HEK293 (cell line): ENCODE measurements around the gene VEPH1.

Experiments used
- BCL11B ChIP-seq: fragments of 450-650 bp; formaldehyde crosslinking; IDR thresholded peaks from 2 replicates; pipeline ENCODE4 v1.5.1; 2016; ENCODE audit warnings: low read depth, missing biosample characterization, missing genetic modification characterization
- EGR2 ChIP-seq: fragments of 450-650 bp; formaldehyde crosslinking; IDR thresholded peaks from 2 replicates; pipeline ENCODE4 v1.5.1; 2016; ENCODE audit warnings: low read depth, missing biosample characterization, missing genetic modification characterization
- ELK4 ChIP-seq: IDR thresholded peaks from 2 replicates; pipeline ENCODE4 v1.6.1; 2011; ENCODE audit warnings: mild to moderate bottlenecking, low read depth, low read length, borderline replicate concordance
- HIC1 ChIP-seq: fragments of 450-650 bp; formaldehyde crosslinking; IDR thresholded peaks from 2 replicates; pipeline ENCODE4 v1.5.1; 2016; ENCODE audit warnings: missing biosample characterization, missing genetic modification characterization
- INSM2 ChIP-seq: fragments of 450-650 bp; formaldehyde crosslinking; IDR thresholded peaks from 2 replicates; pipeline ENCODE4 v1.5.1; 2016; ENCODE audit warnings: missing biosample characterization, missing genetic modification characterization
- KLF10 ChIP-seq: fragments of 450-650 bp; IDR thresholded peaks from 2 replicates; pipeline ENCODE4 v1.5.1; 2018; ENCODE audit warnings: missing biosample characterization, mild to moderate bottlenecking, missing genetic modification characterization
- KLF9 ChIP-seq: fragments of 450-650 bp; formaldehyde crosslinking; IDR thresholded peaks from 2 replicates; pipeline ENCODE4 v1.5.1; 2016; ENCODE audit warnings: missing biosample characterization, missing genetic modification characterization, low read depth
- REPIN1 ChIP-seq: fragments of 450-650 bp; formaldehyde crosslinking; IDR thresholded peaks from 2 replicates; pipeline ENCODE4 v1.5.1; 2017; ENCODE audit warnings: missing biosample characterization, missing genetic modification characterization, low read depth
- SCRT2 ChIP-seq: fragments of 450-650 bp; formaldehyde crosslinking; IDR thresholded peaks from 2 replicates; pipeline ENCODE4 v1.5.1; 2016; ENCODE audit warnings: missing biosample characterization, missing genetic modification characterization
- ZBTB26 ChIP-seq: fragments of 450-650 bp; formaldehyde crosslinking; optimal IDR thresholded peaks from 2 replicates; pipeline ENCODE3; 2016; ENCODE audit warnings: missing biosample characterization, mild to moderate bottlenecking, missing genetic modification characterization
- ZBTB7A ChIP-seq: fragments of 450-650 bp; formaldehyde crosslinking; IDR thresholded peaks from 2 replicates; pipeline ENCODE4 v1.5.1; 2016; ENCODE audit warnings: low read depth, missing biosample characterization, missing genetic modification characterization
- ZNF16 ChIP-seq: fragments of 450-650 bp; formaldehyde crosslinking; IDR thresholded peaks from 2 replicates; pipeline ENCODE4 v1.5.1; 2016; ENCODE audit warnings: low read depth, missing biosample characterization, missing genetic modification characterization
- ZNF174 ChIP-seq: fragments of 450-650 bp; formaldehyde crosslinking; IDR thresholded peaks from 2 replicates; pipeline ENCODE4 v1.5.0; 2017; ENCODE audit warnings: missing biosample characterization, mild to moderate bottlenecking, missing genetic modification characterization
- ZNF221 ChIP-seq: fragments of 450-650 bp; formaldehyde crosslinking; IDR thresholded peaks from 2 replicates; pipeline ENCODE4 v1.5.1; 2017; ENCODE audit warnings: missing biosample characterization, missing genetic modification characterization, borderline replicate concordance
- ZNF280D ChIP-seq: fragments of 450-650 bp; formaldehyde crosslinking; IDR thresholded peaks from 2 replicates; pipeline ENCODE4 v1.5.1; 2016; ENCODE audit warnings: missing biosample characterization, missing genetic modification characterization
- ZNF311 ChIP-seq: fragments of 450-650 bp; formaldehyde crosslinking; IDR thresholded peaks from 2 replicates; pipeline ENCODE4 v1.5.1; 2017; ENCODE audit warnings: missing biosample characterization, missing genetic modification characterization, borderline replicate concordance
- ZNF391 ChIP-seq: fragments of 450-650 bp; formaldehyde crosslinking; IDR thresholded peaks from 2 replicates; pipeline ENCODE4 v1.5.1; 2016; ENCODE audit warnings: low read depth, missing biosample characterization, missing genetic modification characterization, borderline replicate concordance
- ZNF423 ChIP-seq: fragments of 450-650 bp; formaldehyde crosslinking; IDR thresholded peaks from 2 replicates; pipeline ENCODE4 v1.5.1; 2016; ENCODE audit warnings: missing biosample characterization, missing genetic modification characterization
- ZNF521 ChIP-seq: fragments of 450-650 bp; formaldehyde crosslinking; IDR thresholded peaks from 2 replicates; pipeline ENCODE4 v1.5.1; 2017; ENCODE audit warnings: missing biosample characterization, mild to moderate bottlenecking, missing genetic modification characterization
- ZNF530 ChIP-seq: fragments of 450-650 bp; formaldehyde crosslinking; IDR thresholded peaks from 2 replicates; pipeline ENCODE4 v1.5.1; 2016; ENCODE audit warnings: low read depth, missing biosample characterization, missing genetic modification characterization
- ZNF701 ChIP-seq: fragments of 450-650 bp; formaldehyde crosslinking; IDR thresholded peaks from 2 replicates; pipeline ENCODE4 v1.5.1; 2016; ENCODE audit warnings: missing biosample characterization, missing genetic modification characterization
- ZNF785 ChIP-seq: fragments of 450-650 bp; formaldehyde crosslinking; IDR thresholded peaks from 2 replicates; pipeline ENCODE4 v1.5.1; 2016; ENCODE audit warnings: missing biosample characterization, missing genetic modification characterization
- ZNF837 ChIP-seq: fragments of 450-650 bp; formaldehyde crosslinking; IDR thresholded peaks from 2 replicates; pipeline ENCODE4 v1.5.1; 2016; ENCODE audit warnings: missing biosample characterization, missing genetic modification characterization
- ZSCAN18 ChIP-seq: fragments of 450-650 bp; formaldehyde crosslinking; IDR thresholded peaks from 2 replicates; pipeline ENCODE4 v1.5.1; 2016; ENCODE audit warnings: missing biosample characterization, missing genetic modification characterization
- ZSCAN30 ChIP-seq: fragments of 450-650 bp; IDR thresholded peaks from 2 replicates; pipeline ENCODE4 v1.5.1; 2018; ENCODE audit warnings: missing biosample characterization, mild to moderate bottlenecking, missing genetic modification characterization, moderate library complexity
- ZSCAN5A ChIP-seq: fragments of 450-650 bp; formaldehyde crosslinking; IDR thresholded peaks from 2 replicates; pipeline ENCODE4 v1.5.1; 2016; ENCODE audit warnings: missing biosample characterization, missing genetic modification characterization

Gene VEPH1

GRCh38 chr3:157369727-157370421, 133.3 kb downstream of the VEPH1 start (continued):
- TF ChIP-seq ZNF530 (tag by site-specific recombination) (no peak), ZNF837 (tag by site-specific recombination) (no peak), BCL11B (tag by site-specific recombination) (no peak), HIC1 (no peak), KLF10 (tag by site-specific recombination) (no peak), ZNF16 (tag by site-specific recombination) (no peak), ZNF221 (tag by site-specific recombination) (no peak), ZSCAN30 (tag by site-specific recombination) (no peak), KLF9 (tag by site-specific recombination) (no peak), INSM2 (tag by site-specific recombination) (no peak), EGR2 (tag by site-specific recombination) (no peak), ZSCAN5A (tag by site-specific recombination) (no peak), ZNF391 (tag by site-specific recombination) (no peak), ZNF521 (tag by site-specific recombination) (no peak), ZNF280D (tag by site-specific recombination) (no peak), ELK4 (no peak), ZSCAN18 (tag by site-specific recombination) (no peak), ZBTB7A (tag by site-specific recombination) (no peak), ZNF311 (no peak), ZBTB26 (tag by site-specific recombination) (no peak), ZNF174 (tag by site-specific recombination) (no peak), REPIN1 (no peak), ZNF423 (tag by site-specific recombination) (peak; percentile 42; the same call in 1 of the 2 replicates), ZNF701 (no peak), SCRT2 (tag by site-specific recombination) (no peak), ZNF785 (tag by site-specific recombination) (no peak)
